Measurements from ENCODE around the gene NSG1. TPM values are rescaled to one million over a fixed set of nuclear protein-coding genes. Genes with fewer than 3 reads are reported as not detected.
A peak's percentile ranks its signal among the peaks of the same experiment; 100 is the strongest.

Gene NSG1
- total and polyA plus RNA-seq, 2 of the 4 experiments (the other 2 are of a cell fraction) = 0.72 to 1.6 TPM

GRCh38 chr4:4446434-4446833 lies 59.5 kb downstream of the NSG1 start:
- Histone ChIP-seq H2BK20ac (ENCODE audit: low read depth, low read length) (no peak overlapping the region), H2BK15ac (ENCODE audit: low read depth, low read length) (no peak overlapping the region), H3K9ac (ENCODE audit: low read depth, low read length) (no peak overlapping the region), H2BK120ac (ENCODE audit: low read depth, low read length) (no peak overlapping the region), H4K20me1 (ENCODE audit: insufficient read depth, low read length) (no peaks in the 10 kb centered on the region), H3K56ac (ENCODE audit: extremely low read depth, insufficient read depth, low read length) (no peak overlapping the region), H4K91ac (ENCODE audit: insufficient read depth, low read depth, low read length) (no peak overlapping the region), H3K27ac (ENCODE audit: insufficient read depth, low read length) (no peak overlapping the region), H3K9me3 (ENCODE audit: control insufficient read depth, insufficient read depth, low read length) (no peaks in the 10 kb centered on the region), H3K79me1 (ENCODE audit: low read depth in 1 of 2, low read length in 2 of 2) (peaks cover 0 to 15% of the 10 kb centered on the region in 2 experiments; a peak in 1 of 4 replicates), H3K27me3 (ENCODE audit: control insufficient read depth, insufficient read depth, low read length) (no peaks in the 10 kb centered on the region), H3K4me2 (ENCODE audit: low read depth, low read length) (no peak overlapping the region), H3K9me1 (ENCODE audit: insufficient read depth, low read length) (0 out of 2 replicates have a peak, but pooled peaks cover 3% of the 10 kb centered on the region), H2AK5ac (ENCODE audit: low read depth, low read length) (no peak overlapping the region), H3K4ac (ENCODE audit: low read depth, low read length) (no peak overlapping the region), H4K8ac (ENCODE audit: low read depth in 2 of 2, low read length in 2 of 2) (no peak overlapping the region), H3K14ac (replicated peaks; ENCODE audit: low read depth, low read length) (no peak overlapping the region), H2BK5ac (ENCODE audit: low read depth, low read length, poor library complexity, severe bottlenecking) (peak overlapping the region; percentile 59), H2AK9ac (replicated peaks; ENCODE audit: low read depth, low read length, poor library complexity) (no peak overlapping the region), H3K4me3 (ENCODE audit: insufficient read depth, low read depth, low read length) (no peak overlapping the region), H4K5ac (ENCODE audit: low read depth, low read length) (no peak overlapping the region), H3K4me1 (ENCODE audit: control insufficient read depth, insufficient read depth, low read length) (peaks cover 6% of the 10 kb centered on the region), H3K23ac (ENCODE audit: low read depth, low read length) (no peak overlapping the region), H3K18ac (ENCODE audit: low read depth, low read length) (no peak overlapping the region), H3K36me3 (ENCODE audit: control insufficient read depth, insufficient read depth, low read length) (no peaks in the 10 kb centered on the region), H2AFZ (replicated peaks; ENCODE audit: low read length, poor library complexity) (no peak overlapping the region)
- no TSS peak for BruUV-seq (replicated peaks)
- in situ Hi-C loops (cut with MboI; ENCODE audit: low sequenced_read_pairs) = no loop called here
- POLR2A ChIA-PET (ENCODE audit: unreplicated experiment) = no interaction called here
- intact Hi-C loops (cut with micrococcal nuclease) = no loop called here
- ATAC-seq (ENCODE audit: low read depth) (peak; percentile 57), DNase-seq (peak; percentile 55)
- TF ChIP-seq RAD21 (IDR thresholded peaks at IDR 0.05; ENCODE audit: low read length) (no peak), RCOR1 (IDR thresholded peaks at IDR 0.05; ENCODE audit: insufficient replicate concordance, low read length) (no peak), MXI1 (IDR thresholded peaks at IDR 0.05; ENCODE audit: borderline replicate concordance, low read depth, low read length) (0 out of 2 replicates have a peak, but pooled peaks have one; percentile 45)
- CTCF ChIA-PET = no interaction called here
- dilution Hi-C loops (cut with HindIII; ENCODE audit: low sequenced_read_pairs, unreplicated experiment) = no loop called here
